ENCODE data around the gene MON2.

DNA sequence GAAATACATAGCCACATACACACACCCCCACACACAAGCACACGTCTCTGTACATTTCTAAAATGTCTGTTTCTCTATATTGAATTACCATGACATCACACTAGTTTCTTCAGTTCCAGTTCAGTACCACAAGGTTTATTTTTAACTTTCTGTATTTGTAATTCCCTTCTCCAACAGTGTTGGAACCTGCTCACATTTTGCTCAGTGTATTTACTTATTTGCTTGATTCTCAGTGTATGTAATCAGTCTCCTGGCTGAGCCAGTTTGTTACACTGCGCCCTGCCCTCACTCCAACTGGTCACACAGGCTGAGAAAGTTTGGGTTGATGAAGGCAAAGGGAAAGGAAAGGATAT lies 67.1 kb downstream of the MON2 start:
- TF ChIP-seq, protein P1, sequence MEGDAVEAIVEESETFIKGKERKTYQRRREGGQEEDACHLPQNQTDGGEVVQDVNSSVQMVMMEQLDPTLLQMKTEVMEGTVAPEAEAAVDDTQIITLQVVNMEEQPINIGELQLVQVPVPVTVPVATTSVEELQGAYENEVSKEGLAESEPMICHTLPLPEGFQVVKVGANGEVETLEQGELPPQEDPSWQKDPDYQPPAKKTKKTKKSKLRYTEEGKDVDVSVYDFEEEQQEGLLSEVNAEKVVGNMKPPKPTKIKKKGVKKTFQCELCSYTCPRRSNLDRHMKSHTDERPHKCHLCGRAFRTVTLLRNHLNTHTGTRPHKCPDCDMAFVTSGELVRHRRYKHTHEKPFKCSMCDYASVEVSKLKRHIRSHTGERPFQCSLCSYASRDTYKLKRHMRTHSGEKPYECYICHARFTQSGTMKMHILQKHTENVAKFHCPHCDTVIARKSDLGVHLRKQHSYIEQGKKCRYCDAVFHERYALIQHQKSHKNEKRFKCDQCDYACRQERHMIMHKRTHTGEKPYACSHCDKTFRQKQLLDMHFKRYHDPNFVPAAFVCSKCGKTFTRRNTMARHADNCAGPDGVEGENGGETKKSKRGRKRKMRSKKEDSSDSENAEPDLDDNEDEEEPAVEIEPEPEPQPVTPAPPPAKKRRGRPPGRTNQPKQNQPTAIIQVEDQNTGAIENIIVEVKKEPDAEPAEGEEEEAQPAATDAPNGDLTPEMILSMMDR (conservative IDR thresholded peaks at IDR 0.05 in 1 of 2, IDR thresholded peaks at IDR 0.05 in 1 of 2; ENCODE audit: extremely low read depth in 1 of 2, insufficient read depth in 1 of 2, low read depth in 1 of 2, low read length in 2 of 2), result no peak
- TF ChIP-seq EZH2 (IDR thresholded peaks at IDR 0.05; ENCODE audit: borderline replicate concordance, low read length), result no peak
